Natural killer cell (primary cell): ENCODE results near the gene SELENOF. TPM values are rescaled to one million over a fixed set of nuclear protein-coding genes. Genes with fewer than 3 reads are reported as not detected.

ENCODE experiments used
- ATAC-seq, 3 donors: fragments of 150-1000 bp in 2 of 3; fragments of 200-7000 bp in 1 of 3; cut with Tn5 transposase; 1 replicate in 1 of 3; 2 replicates in 2 of 3; pipeline ENCODE4 v1.10.0; 2021; ENCODE audit warnings: mild to moderate bottlenecking in 2 of 3, moderate library complexity in 2 of 3
- DNase-seq, 2 donors: peaks; one replicate each; pipeline versions ENCODE4 v3.0.0 to v3.0.0-alpha.2; 2013 to 2021; ENCODE audit warnings: mixed read lengths in 1 of 2
- H3K27ac ChIP-seq: one replicate; pipeline ENCODE4 v1.5.1; 2013; ENCODE audit warnings: mild to moderate bottlenecking, low read length
- H3K27me3 ChIP-seq: one replicate; pipeline ENCODE4 v1.6.1; 2013; ENCODE audit warnings: low read length; ENCODE audit not compliant: control insufficient read depth, insufficient read depth
- H3K36me3 ChIP-seq: one replicate; pipeline ENCODE4 v1.6.1; 2013; ENCODE audit warnings: low read length; ENCODE audit not compliant: control insufficient read depth, insufficient read depth
- H3K4me1 ChIP-seq: one replicate; pipeline ENCODE4 v1.6.1; 2013; ENCODE audit warnings: low read length; ENCODE audit not compliant: control insufficient read depth, insufficient read depth
- H3K4me3 ChIP-seq: one replicate; pipeline ENCODE4 v1.5.1; 2013; ENCODE audit warnings: low read length
- H3K9me3 ChIP-seq: one replicate; pipeline ENCODE4 v1.6.1; 2013; ENCODE audit warnings: low read length; ENCODE audit not compliant: control insufficient read depth, insufficient read depth
- H3K27ac Mint-ChIP-seq, 2 donors: one replicate each; pipeline ENCODE4 v1.8.0; 2022; ENCODE audit warnings: mild to moderate bottlenecking in 2 of 2, mixed read lengths in 2 of 2, moderate library complexity in 1 of 2
- H3K27me3 Mint-ChIP-seq, 2 donors: one replicate each; pipeline ENCODE4 v1.8.0; 2022; ENCODE audit warnings: low read depth in 2 of 2, mixed read lengths in 2 of 2
- H3K36me3 Mint-ChIP-seq: one replicate; pipeline ENCODE4 v1.8.0; 2022; ENCODE audit warnings: mixed read lengths
- H3K4me1 Mint-ChIP-seq, 2 donors: one replicate each; pipeline ENCODE4 v1.8.0; 2022; ENCODE audit warnings: mixed read lengths in 2 of 2
- H3K4me3 Mint-ChIP-seq: one replicate; pipeline ENCODE4 v1.8.0; 2022; ENCODE audit warnings: mild to moderate bottlenecking, moderate library complexity, mixed read lengths
- H3K9me3 Mint-ChIP-seq, 2 donors: one replicate each; pipeline ENCODE4 v1.8.0; 2022; ENCODE audit warnings: mixed read lengths in 2 of 2
- CTCF ChIP-seq: fragments of 200-600 bp; IDR thresholded peaks from one replicate; pipeline ENCODE4 v1.8.0; 2022; ENCODE audit warnings: antibody characterized with exemption
- WGBS: methylation state at CpG from one replicate; pipeline ENCODE4 v1.1.7; 2013; ENCODE audit warnings: missing lambda C conversion rate; ENCODE audit not compliant: insufficient coverage; 5-methylcytosine and 5-hydroxymethylcytosine counted together
- intact Hi-C: fragments of 100-400 bp; cut with micrococcal nuclease; formaldehyde crosslinking; loops from one replicate; pipeline ENCODE4 v1.14.2; 2022
- total RNA-seq, 4 donors: library from RNA; stranded (reverse); fragments of 120-200 nt in 1 of 4; gene quantifications; one replicate each; pipeline versions ENCODE4 v1.2.3 to v1.2.4, GENCODE V29; 2013 to 2022

The SELENOF gene
- total RNA-seq, 3 donors from 2014 or later (not counting 1 experiment from before 2014, with no cell fraction given): 124 to 163 (median 137) TPM

- Histone ChIP-seq H3K27me3 (no peaks in the 10 kb centered on the region), H3K36me3 (peaks cover 8% of the 10 kb centered on the region), H3K4me3 (no peak overlapping the region), H3K9me3 (no peaks in the 10 kb centered on the region), H3K4me1 (no peaks in the 10 kb centered on the region), H3K27ac (no peak overlapping the region)
- WGBS: 82% methylated on average over 3 of the region's 3 CpGs
- TF ChIP-seq CTCF: no peak
- H3K4me1 Mint-ChIP-seq: no peaks in the 10 kb centered on the region
- no peaks in the 10 kb centered on the region for H3K27me3 Mint-ChIP-seq
- ATAC-seq (no peak), DNase-seq (no peak)
- peak overlapping the region in 1 of 2 donors; percentile 19 for H3K27ac Mint-ChIP-seq
- no peaks in the 10 kb centered on the region for H3K9me3 Mint-ChIP-seq
- no peaks in the 10 kb centered on the region for H3K36me3 Mint-ChIP-seq
- intact Hi-C loops: no loop called here
- H3K4me3 Mint-ChIP-seq: no peak overlapping the region
Observed at GRCh38 chr1:86858524-86859261, 55.2 kb downstream of the SELENOF start.

- Mint-ChIP-seq H3K9me3 (no peaks in the 10 kb centered on the region), H3K27ac (no peak overlapping the region), H3K4me1 (no peaks in the 10 kb centered on the region), H3K27me3 (no peaks in the 10 kb centered on the region), H3K4me3 (no peak overlapping the region), H3K36me3 (no peaks in the 10 kb centered on the region)
- Histone ChIP-seq H3K9me3 (no peaks in the 10 kb centered on the region), H3K27ac (no peak overlapping the region), H3K4me1 (no peaks in the 10 kb centered on the region), H3K27me3 (no peaks in the 10 kb centered on the region), H3K4me3 (no peak overlapping the region), H3K36me3 (no peaks in the 10 kb centered on the region)
- TF ChIP-seq CTCF: no peak
- intact Hi-C loops: no loop called here
- WGBS: 96% methylated on average over 5 of the region's 6 CpGs
- ATAC-seq (no peak), DNase-seq (no peak)
Observed at GRCh38 chr1:86856196-86856595, 57.7 kb downstream of the SELENOF start.

- no peaks in the 10 kb centered on the region for H3K4me1 Mint-ChIP-seq
- H3K4me3 Mint-ChIP-seq: no peak overlapping the region
- DNase-seq (no peak), ATAC-seq (no peak)
- intact Hi-C loops: no loop called here
- no peaks in the 10 kb centered on the region for H3K9me3 Mint-ChIP-seq
- Histone ChIP-seq H3K9me3 (no peaks in the 10 kb centered on the region), H3K27me3 (no peaks in the 10 kb centered on the region), H3K4me3 (no peak overlapping the region), H3K27ac (no peak overlapping the region), H3K36me3 (no peaks in the 10 kb centered on the region), H3K4me1 (no peaks in the 10 kb centered on the region)
- no peaks in the 10 kb centered on the region for H3K36me3 Mint-ChIP-seq
- H3K27me3 Mint-ChIP-seq: peaks cover 0 to under 1% of the 10 kb centered on the region in 2 donors
- 97% methylated on average over 3 of the region's 3 CpGs for WGBS
- TF ChIP-seq CTCF: no peak
- no peak overlapping the region for H3K27ac Mint-ChIP-seq
Observed at GRCh38 chr1:86854352-86854751, 59.6 kb downstream of the SELENOF start.
